ENCODE measurements around the gene P2RX2.

Gene P2RX2

GRCh38 chr12:132618683-132619043, at the start of gene P2RX2:
P2RX2 (plus strand) TSS chr12:132618776; CDS start chr12:132618817, 41 bp downstream.
- no peak for DNase-seq

- DNase-seq, result no peak
These were observed 49.6 kb upstream of the P2RX2 start for GRCh38 chr12:132568826-132569480.

- DNase-seq, result no peak
These were observed 48.6 kb upstream of the P2RX2 start for GRCh38 chr12:132569856-132570480.

- DNase-seq, result no peak
These were observed 47.9 kb upstream of the P2RX2 start for GRCh38 chr12:132570635-132571034.

GRCh38 chr12:132571051-132571450, 47.5 kb upstream of the P2RX2 start:
- no peak for DNase-seq

- no peak for DNase-seq
These were observed 47.0 kb upstream of the P2RX2 start for GRCh38 chr12:132571598-132571997.

- DNase-seq, result no peak
These were observed 46.5 kb upstream of the P2RX2 start for GRCh38 chr12:132572106-132572505.

GRCh38 chr12:132572801-132573760, 45.5 kb upstream of the P2RX2 start:
- no peak for DNase-seq

- DNase-seq, result no peak
These were observed 44.1 kb upstream of the P2RX2 start for GRCh38 chr12:132574271-132574996.

- no peak for DNase-seq
These were observed 42.9 kb upstream of the P2RX2 start for GRCh38 chr12:132575661-132576060.

GRCh38 chr12:132576701-132577100, 41.9 kb upstream of the P2RX2 start:
- no peak for DNase-seq

GRCh38 chr12:132577191-132577920, 41.2 kb upstream of the P2RX2 start:
- DNase-seq, result no peak

GRCh38 chr12:132578118-132578517, 40.5 kb upstream of the P2RX2 start:
- no peak for DNase-seq

GRCh38 chr12:132578826-132579225, 39.8 kb upstream of the P2RX2 start:
- no peak for DNase-seq

- no peak for DNase-seq
These were observed 38.8 kb upstream of the P2RX2 start for GRCh38 chr12:132579744-132580143.

- DNase-seq, result no peak
These were observed 37.8 kb upstream of the P2RX2 start for GRCh38 chr12:132580701-132581292.

- no peak for DNase-seq
These were observed 37.1 kb upstream of the P2RX2 start for GRCh38 chr12:132581348-132582057.

GRCh38 chr12:132582058-132582420, 36.5 kb upstream of the P2RX2 start:
- no peak for DNase-seq

- DNase-seq, result no peak
These were observed 35.8 kb upstream of the P2RX2 start for GRCh38 chr12:132582582-132583410.

GRCh38 chr12:132583411-132583710, 35.2 kb upstream of the P2RX2 start:
- no peak for DNase-seq

GRCh38 chr12:132583736-132584135, 34.8 kb upstream of the P2RX2 start:
- no peak for DNase-seq

Measured in NCI-H187 treated with DMSO at 0.1 percent for 48 hours (cell line).